ENCODE data around the gene CFAP99. TPM values are rescaled to one million over a fixed set of nuclear protein-coding genes. Genes with fewer than 3 reads are reported as not detected.

CFAP99 gene
- total RNA-seq, 4 donors from 2014 or later, result 0.32 to 0.60 TPM; not detected in 2

- TF ChIP-seq CTCF (IDR thresholded peaks at IDR 0.05), result no peak
- peak; percentile 20 for ATAC-seq (ENCODE audit: low FRiP score)
- DNase-seq (ENCODE audit: low spot score), result no peak
Measured at GRCh38 chr4:2510351-2511259, 91.8 kb downstream of the CFAP99 start.

- no peak for ATAC-seq (ENCODE audit: low FRiP score)
- no peak for DNase-seq (ENCODE audit: low spot score)
Measured at GRCh38 chr4:2511645-2512131, 92.9 kb downstream of the CFAP99 start.

More at GRCh38 chr4:2511645-2512131, 92.9 kb downstream of the CFAP99 start:
- TF ChIP-seq CTCF (IDR thresholded peaks at IDR 0.05), result no peak

Other genes with a start within 250 kb of the CFAP99 start
- 10 to 100 TPM in 3 of 4 donors, 1 to 10 TPM in 1; 9.5 to 27.6 (median 10.8) TPM for gene HAUS3, start 176.8 kb upstream of the CFAP99 start, total RNA-seq
- gene POLN, start 176.8 kb upstream of the CFAP99 start, total RNA-seq, result 1 to 10 TPM; 4.7 to 7.3 (median 5.1) TPM
- gene MXD4, start 156.8 kb upstream of the CFAP99 start, total RNA-seq, result 100 to 1,000 TPM in 1 of 4 donors, 10 to 100 TPM in 3; 33.7 to 118 (median 59.5) TPM
- gene ZFYVE28, start 310 bp upstream of the CFAP99 start, total RNA-seq, result 10 to 100 TPM in 2 of 4 donors, 1 to 10 TPM in 2; 7.1 to 24.5 (median 16.7) TPM
- 10 to 100 TPM; 38.5 to 90.1 (median 44.5) TPM for gene RNF4, start 50.2 kb downstream of the CFAP99 start, total RNA-seq
- 10 to 100 TPM; 16.7 to 30.1 (median 24.9) TPM for gene FAM193A, start 117.7 kb downstream of the CFAP99 start, total RNA-seq